ENCODE measurements around the gene FOXP1.
"Not testable (repeated sequence)": the region's sequence is repeated elsewhere in the genome, so short reads cannot be mapped to it uniquely, and the experiment has no call there.

Gene FOXP1

GRCh38 chr3:71033681-71034220 is 549.8 kb downstream of the FOXP1 start:
- DNase-seq (ENCODE audit: low spot score), result no peak

DNA sequence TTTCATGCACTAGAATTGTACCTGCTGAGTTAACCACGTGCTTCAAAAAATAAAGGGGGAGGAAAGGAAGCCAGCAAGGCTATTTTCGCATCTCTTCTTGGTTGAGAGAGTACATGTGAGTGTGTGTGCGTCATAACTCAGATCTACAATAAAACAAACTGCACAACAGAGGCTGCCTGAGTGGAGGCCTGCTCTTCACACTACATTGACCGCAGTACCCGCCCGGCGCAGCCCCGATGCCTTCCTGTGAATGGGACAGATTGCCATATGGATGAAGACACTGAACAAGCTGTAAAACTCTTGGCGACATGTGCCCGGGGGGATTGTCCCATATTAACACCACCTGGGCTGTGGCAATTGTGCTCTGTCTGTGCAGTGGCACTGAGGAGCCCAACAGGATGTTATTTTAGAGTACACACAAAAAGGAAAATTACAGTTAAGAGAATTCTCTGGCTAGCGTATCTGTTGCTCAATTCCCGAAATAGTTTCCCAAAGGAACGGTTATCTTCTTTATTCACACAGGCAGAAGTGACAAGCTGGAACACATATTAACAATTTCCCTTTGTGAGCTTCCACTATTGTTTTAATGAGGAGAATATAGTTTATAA is 551.5 kb downstream of the FOXP1 start:
- DNase-seq (ENCODE audit: low spot score), result no peak

- DNase-seq (ENCODE audit: low spot score), result no peak
Measured at GRCh38 chr3:71031181-71031580, 552.3 kb downstream of the FOXP1 start.

GRCh38 chr3:71030748-71031147 is 552.8 kb downstream of the FOXP1 start:
- DNase-seq (ENCODE audit: low spot score), result no peak

- no peak for DNase-seq (ENCODE audit: low spot score)
Measured at GRCh38 chr3:71029770-71030169, 553.8 kb downstream of the FOXP1 start.

- no peak for DNase-seq (ENCODE audit: low spot score)
Measured at GRCh38 chr3:71028802-71029201, 554.7 kb downstream of the FOXP1 start.

DNA sequence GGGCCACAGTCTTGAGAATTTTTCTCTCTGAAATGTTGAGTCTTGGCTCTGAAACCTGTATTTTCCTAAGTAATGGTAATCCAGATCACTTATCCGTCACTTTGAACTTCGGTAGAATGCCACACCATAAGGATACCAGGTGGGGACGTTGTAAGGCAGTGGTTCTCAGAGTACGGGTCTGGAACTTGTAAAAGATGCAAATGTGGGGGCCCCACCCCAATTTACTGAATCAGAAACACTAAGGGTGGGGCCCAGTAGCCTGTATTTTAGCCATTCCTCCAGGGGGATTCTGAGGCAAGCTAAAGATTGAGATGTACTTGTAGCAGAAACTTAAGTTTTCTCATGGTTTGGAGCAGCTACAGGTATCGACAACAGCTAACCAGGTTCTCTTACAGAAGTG is 555.3 kb downstream of the FOXP1 start:
- no peak for DNase-seq (ENCODE audit: low spot score)

DNA sequence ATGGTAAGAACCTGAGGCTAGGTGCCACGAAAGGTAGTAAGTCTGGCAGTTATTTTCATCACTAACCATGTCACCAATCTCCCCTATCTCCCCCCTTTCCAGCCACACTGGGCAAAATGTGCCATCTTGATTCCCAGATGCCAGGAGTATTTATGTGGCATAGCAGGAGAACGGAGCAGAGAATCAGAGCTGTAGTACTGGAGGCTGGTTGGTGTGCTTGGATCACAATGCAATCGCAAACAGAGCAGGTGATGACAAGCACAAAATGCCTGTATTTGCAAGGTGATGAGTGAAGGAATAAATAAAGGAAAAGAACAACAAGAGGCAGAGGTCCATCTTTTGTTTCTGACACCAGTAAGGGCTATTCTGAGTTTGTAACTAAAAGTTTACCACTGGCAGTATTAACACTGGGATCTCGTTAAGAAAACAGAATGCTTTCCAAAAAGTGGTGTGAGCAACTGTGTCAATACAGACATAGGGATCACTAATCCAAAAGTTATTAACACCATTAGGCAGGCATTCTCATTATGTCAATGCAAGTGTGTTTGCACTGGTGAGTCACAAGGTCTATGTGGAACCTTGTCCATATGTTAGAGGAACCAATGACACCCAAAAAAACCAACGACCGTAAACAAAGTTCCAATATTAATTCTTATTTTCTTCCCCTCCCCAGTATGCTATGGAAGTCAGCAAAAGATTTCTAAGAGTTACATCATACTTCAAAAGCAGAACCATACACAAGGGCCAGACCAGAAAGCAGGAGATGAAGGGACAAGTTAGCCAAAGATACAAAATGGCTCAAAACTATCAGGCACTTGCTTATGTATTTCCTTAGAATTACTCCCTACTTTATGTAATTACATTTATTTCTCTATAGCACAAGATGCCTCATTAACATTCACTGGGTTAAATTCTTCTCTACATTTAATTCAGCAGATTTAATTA is 556.6 kb downstream of the FOXP1 start:
- DNase-seq (ENCODE audit: low spot score), result no peak

DNA sequence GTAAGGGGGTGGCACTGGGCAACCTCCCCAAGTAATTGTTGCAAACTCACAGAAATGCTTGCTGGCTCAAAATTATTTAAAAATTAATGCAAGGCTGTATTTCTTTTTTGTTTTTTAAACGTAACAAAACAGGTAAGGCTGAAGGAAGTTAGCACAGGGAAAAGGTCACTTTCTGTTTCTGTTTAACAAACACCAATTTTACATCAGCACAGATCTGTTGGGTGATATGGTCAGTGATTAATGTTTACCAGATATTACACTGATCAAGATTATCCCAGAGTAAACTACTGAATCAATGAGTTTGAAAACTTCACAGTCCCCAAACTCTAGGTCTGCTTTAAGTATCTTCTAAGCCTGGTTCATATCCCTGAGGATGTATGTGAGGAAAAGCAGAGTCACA is 558.0 kb downstream of the FOXP1 start:
- no peak for DNase-seq (ENCODE audit: low spot score)

DNA sequence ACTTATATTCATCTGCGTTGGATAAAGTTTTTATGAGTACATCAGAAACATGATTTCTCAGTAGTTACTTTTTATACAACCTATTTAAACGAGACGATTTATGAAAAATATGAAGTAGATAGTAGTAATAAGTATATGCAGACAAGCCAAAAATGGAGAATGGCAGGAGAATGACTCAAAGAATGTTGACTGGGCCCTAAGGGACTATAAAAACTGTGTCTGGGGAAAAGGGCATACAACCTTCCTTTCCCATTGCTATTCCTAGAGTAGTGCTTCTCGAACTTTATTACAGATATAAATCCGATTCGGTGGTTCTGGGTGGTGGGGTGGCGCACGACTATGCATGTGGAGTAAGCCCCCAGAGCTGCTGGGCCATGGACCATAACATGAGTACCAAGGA is 558.5 kb downstream of the FOXP1 start:
- DNase-seq (ENCODE audit: low spot score), result no peak

DNA sequence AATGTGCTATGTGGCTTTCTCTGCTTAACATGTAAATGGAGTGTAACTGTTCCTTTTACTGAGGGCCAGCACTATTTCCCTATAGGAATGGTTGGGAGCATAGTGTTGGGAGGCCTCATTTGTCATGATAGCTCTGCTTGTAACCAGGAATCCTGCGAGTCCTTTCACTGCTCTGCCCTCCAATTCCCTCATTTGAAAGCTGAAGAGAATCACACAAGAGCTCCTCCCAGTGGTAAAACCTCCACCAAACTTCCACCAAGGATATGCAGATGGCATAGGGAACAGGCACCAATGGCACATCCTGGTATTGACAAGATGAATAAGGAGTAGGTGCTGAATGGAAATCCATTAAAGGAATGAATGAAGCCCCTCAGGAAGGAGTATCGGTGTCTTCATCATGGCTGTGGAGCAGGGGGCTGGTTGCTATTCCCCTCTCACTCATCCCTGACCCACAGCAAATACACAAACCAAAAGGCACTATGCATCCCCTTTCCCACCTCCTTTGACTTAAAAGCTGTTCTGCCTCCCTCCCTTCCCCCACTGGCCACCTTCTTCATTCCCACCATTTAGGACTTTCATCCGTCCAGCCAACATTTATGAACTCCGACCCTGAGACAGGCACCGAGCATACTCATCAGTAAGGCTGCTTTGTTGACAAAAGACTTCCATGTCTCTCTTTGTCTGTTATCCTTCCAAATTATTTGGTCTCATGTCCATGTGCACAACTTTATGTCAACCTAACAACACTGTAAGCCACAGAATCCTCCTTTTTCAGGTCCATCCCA is 560.8 kb downstream of the FOXP1 start:
- DNase-seq (ENCODE audit: low spot score), result no peak

GRCh38 chr3:71018799-71019198 is 564.7 kb downstream of the FOXP1 start:
- no peak for DNase-seq (ENCODE audit: low spot score)

GRCh38 chr3:71016178-71016845 is 567.2 kb downstream of the FOXP1 start:
- DNase-seq (ENCODE audit: low spot score), result no peak

GRCh38 chr3:71014616-71015015 is 568.9 kb downstream of the FOXP1 start:
- DNase-seq (ENCODE audit: low spot score), result not testable (repeated sequence)

- no peak for DNase-seq (ENCODE audit: low spot score)
Measured at GRCh38 chr3:71012971-71013370, 570.6 kb downstream of the FOXP1 start.

- no peak for DNase-seq (ENCODE audit: low spot score)
Measured at GRCh38 chr3:71011565-71012287, 571.8 kb downstream of the FOXP1 start.

GRCh38 chr3:71010726-71011455 is 572.6 kb downstream of the FOXP1 start:
- no peak for DNase-seq (ENCODE audit: low spot score)

- no peak for DNase-seq (ENCODE audit: low spot score)
Measured at GRCh38 chr3:71008350-71008935, 575.1 kb downstream of the FOXP1 start.

DNA sequence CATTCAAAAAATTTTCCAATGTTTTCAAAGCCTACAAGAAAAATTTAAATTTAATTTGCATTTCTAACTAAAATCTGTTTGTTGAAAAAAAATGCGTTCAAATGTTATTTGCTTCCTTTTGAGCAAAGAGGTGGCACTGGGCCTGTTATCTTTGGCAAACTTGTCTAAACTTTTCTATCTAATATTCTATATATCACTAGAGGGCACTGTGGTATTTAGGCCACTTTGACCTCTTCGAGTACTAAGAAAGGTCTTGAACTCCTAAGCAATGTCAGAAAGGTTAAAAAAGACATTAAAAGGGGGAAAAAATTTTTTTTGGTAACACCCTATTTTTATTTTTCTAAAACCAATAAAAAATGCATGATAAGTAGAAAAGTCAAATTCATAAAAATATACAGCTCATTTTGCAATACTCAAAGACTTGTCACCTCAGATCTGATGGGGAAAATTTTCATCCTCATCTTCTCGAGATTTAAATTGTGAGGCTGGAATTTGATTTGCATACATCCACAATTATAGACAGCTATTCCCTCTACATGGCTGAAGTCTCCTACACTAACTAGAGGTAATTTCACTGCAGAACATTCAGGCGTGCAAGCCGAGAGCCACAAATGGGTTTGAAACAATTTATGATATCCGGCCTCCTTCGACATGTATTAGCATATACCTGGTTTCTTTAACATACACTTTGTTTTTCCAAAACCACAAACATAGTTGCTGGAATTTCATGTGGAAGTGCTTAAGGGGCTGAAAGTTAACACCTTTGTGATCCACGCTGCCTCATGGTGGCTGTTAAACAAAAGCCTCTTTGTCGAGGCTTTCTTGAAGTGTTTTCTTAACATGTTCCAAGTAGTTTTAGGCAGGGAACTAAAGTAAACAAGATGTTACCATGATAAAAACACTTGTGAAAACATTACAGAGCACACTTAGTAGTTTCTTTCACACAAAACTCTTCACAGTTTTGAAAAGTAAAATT is 576.4 kb downstream of the FOXP1 start:
- DNase-seq (ENCODE audit: low spot score), result no peak

Measured in left forelimb (tissue), 1 donor.